Psoas muscle (tissue), 8 donors: ENCODE measurements around the gene SH3BP4. TPM values are rescaled to one million over a fixed set of nuclear protein-coding genes. Genes with fewer than 3 reads are reported as not detected.
A peak's percentile ranks its signal among the peaks of the same experiment; 100 is the strongest.

Experiments used
- ATAC-seq, 4 donors: fragments of 200-7000 bp; cut with Tn5 transposase; one replicate each; pipeline ENCODE4 v1.9.1; 2020; ENCODE audit warnings: moderate library complexity in 3 of 4, mild to moderate bottlenecking in 2 of 4
- DNase-seq, 2 donors: peaks; one replicate each; pipeline ENCODE4 v3.0.0-alpha.2; 2020
- H3K27ac ChIP-seq: fragments of 200-600 bp; one replicate; pipeline ENCODE4 v1.8.0; 2022
- H3K27me3 ChIP-seq, 3 donors: fragments of 200-600 bp in 1 of 3; one replicate each; pipeline versions ENCODE4 v1.6.1 to v1.8.0; 2013 to 2022; ENCODE audit warnings: low read length in 2 of 3, mild to moderate bottlenecking in 2 of 3, moderate library complexity in 1 of 3; ENCODE audit not compliant: insufficient read depth in 3 of 3
- H3K36me3 ChIP-seq, 2 donors: fragments of 200-600 bp in 1 of 2; one replicate each; pipeline versions ENCODE4 v1.6.1 to v1.8.0; 2013 to 2022; ENCODE audit warnings: low read depth in 1 of 2, mild to moderate bottlenecking in 1 of 2, moderate library complexity in 1 of 2; ENCODE audit not compliant: insufficient read depth in 1 of 2
- H3K4me1 ChIP-seq: fragments of 200-600 bp; one replicate; pipeline ENCODE4 v1.8.0; 2022
- H3K4me3 ChIP-seq: fragments of 200-600 bp; one replicate; pipeline ENCODE4 v1.8.0; 2022; ENCODE audit warnings: mild to moderate bottlenecking
- H3K9me3 ChIP-seq: fragments of 200-600 bp; one replicate; pipeline ENCODE4 v1.8.0; 2022
- CTCF ChIP-seq: fragments of 200-600 bp; IDR thresholded peaks from one replicate; pipeline ENCODE4 v1.8.0; 2022; ENCODE audit warnings: antibody characterized with exemption
- WGBS, 3 donors: extraction: QIAGEN DNeasy Blood & Tissue Kit; methylation state at CpG; one replicate each; pipeline versions ENCODE4 v1.1.6 to v1.1.7; 2013; 5-methylcytosine and 5-hydroxymethylcytosine counted together
- intact Hi-C, 2 donors: fragments of 100-400 bp; cut with DNase I; formaldehyde crosslinking; loops; one replicate each; pipeline versions ENCODE4 v1.11.0 to v1.14.2; 2022
- polyA plus RNA-seq, 3 donors: library from polyadenylated mRNA; stranded (reverse); fragments of 200-250 nt; gene quantifications; one replicate each; pipeline ENCODE4 v1.2.3, GENCODE V29; 2013
- total RNA-seq, 4 donors: library from RNA; stranded (reverse); fragmentation: NEBNext Ultra II Directional in 2 of 4; extraction: Animal tissue kit (Norgen Biotek cat#: 25700) in 2 of 4; gene quantifications; one replicate each; pipeline versions ENCODE4 v1.2.1 to v1.2.4, GENCODE V29; 2021 to 2023
- donor health status: healthy with polysubstance abuse.
- donor health status: DM: no; HTN: no; CAD: no; lungs with moderate emphysema.
- donor health status: Bipolar disorder and iron deficiency.
- donor health status: healthy.
- donor health status: DM: yes; HTN: yes; CAD: no.
- donor health status: DM: no; HTN: no; CAD: no.
- donor health status: DM: no; HTN: no; CAD: no.
- donor health status: DM: yes; HTN: yes; CAD: no.

The SH3BP4 gene
- total and polyA plus RNA-seq, 7 donors = 3.0 to 14.9 (median 9.4) TPM

- 92 to 94% (median 93%) methylated on average over 23 of the region's 23 CpGs for WGBS, 3 donors
- no peak overlapping the region for H3K27ac ChIP-seq
- intact Hi-C loops = no loop called here
- H3K4me1 ChIP-seq = peaks cover 5% of the 10 kb centered on the region
- no peak for TF ChIP-seq CTCF
- no peaks in the 10 kb centered on the region for H3K27me3 ChIP-seq
- no peaks in the 10 kb centered on the region for H3K9me3 ChIP-seq
- DNase-seq = peak in 1 of 2 donors; percentile 46
- no peak overlapping the region for H3K4me3 ChIP-seq
- no peak for ATAC-seq
- H3K36me3 ChIP-seq = no peaks in the 10 kb centered on the region
Measured at GRCh38 chr2:234992624-234993349, 41.0 kb downstream of the SH3BP4 start.

GRCh38 chr2:234993541-234993981, 41.7 kb downstream of the SH3BP4 start:
- Histone ChIP-seq H3K4me1 (peaks cover 5% of the 10 kb centered on the region), H3K9me3 (no peaks in the 10 kb centered on the region), H3K36me3 (no peaks in the 10 kb centered on the region), H3K4me3 (no peak overlapping the region), H3K27ac (no peak overlapping the region), H3K27me3 (no peaks in the 10 kb centered on the region)
- ATAC-seq (no peak), DNase-seq (peak in 1 of 2 donors; percentile 10)
- TF ChIP-seq CTCF = no peak
- 89 to 92% (median 91%) methylated on average over 11 of the region's 11 CpGs for WGBS, 3 donors
- intact Hi-C loops = no loop called here

GRCh38 chr2:234994438-234995321, 42.9 kb downstream of the SH3BP4 start:
- intact Hi-C loops = no loop called here
- no peaks in the 10 kb centered on the region for H3K36me3 ChIP-seq
- no peaks in the 10 kb centered on the region for H3K9me3 ChIP-seq
- no peaks in the 10 kb centered on the region for H3K27me3 ChIP-seq
- no peaks in the 10 kb centered on the region for H3K4me1 ChIP-seq
- H3K27ac ChIP-seq = no peak overlapping the region
- H3K4me3 ChIP-seq = no peak overlapping the region
- 92 to 94% (median 93%) methylated on average over 29 of the region's 29 CpGs for WGBS, 3 donors
- ATAC-seq (no peak), DNase-seq (peak in 1 of 2 donors; percentile 41)
- no peak for TF ChIP-seq CTCF

- H3K27ac ChIP-seq = no peak overlapping the region
- no peaks in the 10 kb centered on the region for H3K36me3 ChIP-seq
- ATAC-seq (no peak), DNase-seq (peak in 1 of 2 donors; percentile 30)
- H3K4me1 ChIP-seq = no peaks in the 10 kb centered on the region
- TF ChIP-seq CTCF = no peak
- WGBS, 3 donors = 76 to 86% (median 79%) methylated on average over 24 of the region's 24 CpGs
- no peak overlapping the region for H3K4me3 ChIP-seq
- no peaks in the 10 kb centered on the region for H3K27me3 ChIP-seq
- intact Hi-C loops = no loop called here
- no peaks in the 10 kb centered on the region for H3K9me3 ChIP-seq
Measured at GRCh38 chr2:234995332-234996068, 43.7 kb downstream of the SH3BP4 start.
